BE2C (cell line): Measurements from ENCODE around the gene CLEC1A.

Source experiments
- DNase-seq: peaks from one replicate; pipeline ENCODE4 v3.0.0-alpha.2; 2020
- H3K27me3 ChIP-seq: fragments of 250-450 bp; sonication (Bioruptor Pico); 2 replicates; pipeline ENCODE4 v1.5.1; 2020; ENCODE audit warnings: mild to moderate bottlenecking
- H3K36me3 ChIP-seq: fragments of 250-450 bp; sonication (Bioruptor Pico); 2 replicates; pipeline ENCODE4 v1.5.1; 2020; ENCODE audit warnings: mild to moderate bottlenecking
- H3K4me1 ChIP-seq: fragments of 250-450 bp; sonication (Bioruptor Pico); 2 replicates; pipeline ENCODE4 v1.5.1; 2020
- H3K4me3 ChIP-seq: 2 replicates; pipeline ENCODE4 v1.5.1; 2011; ENCODE audit warnings: low read depth, low read length
- H3K9me3 ChIP-seq: fragments of 250-450 bp; sonication (Bioruptor Pico); 2 replicates; pipeline ENCODE4 v1.5.1; 2020
- TF ChIP-seq, protein P1 (sequence below): IDR thresholded peaks from 2 replicates; pipeline ENCODE4 v1.5.1; 2012; ENCODE audit warnings: mild to moderate bottlenecking, low read depth, low read length

Gene CLEC1A

GRCh38 chr12:10111451-10111850, 12.7 kb upstream of the CLEC1A start:
- no peaks in the 10 kb centered on the region for H3K4me1 ChIP-seq
- H3K9me3 ChIP-seq, result no peaks in the 10 kb centered on the region; the same call in 1 of the 2 replicates
- H3K27me3 ChIP-seq, result no peaks in the 10 kb centered on the region; the same call in 1 of the 2 replicates
- no peak overlapping the region for H3K4me3 ChIP-seq
- peak; percentile 24 for DNase-seq
- no peaks in the 10 kb centered on the region for H3K36me3 ChIP-seq
- TF ChIP-seq, protein P1, sequence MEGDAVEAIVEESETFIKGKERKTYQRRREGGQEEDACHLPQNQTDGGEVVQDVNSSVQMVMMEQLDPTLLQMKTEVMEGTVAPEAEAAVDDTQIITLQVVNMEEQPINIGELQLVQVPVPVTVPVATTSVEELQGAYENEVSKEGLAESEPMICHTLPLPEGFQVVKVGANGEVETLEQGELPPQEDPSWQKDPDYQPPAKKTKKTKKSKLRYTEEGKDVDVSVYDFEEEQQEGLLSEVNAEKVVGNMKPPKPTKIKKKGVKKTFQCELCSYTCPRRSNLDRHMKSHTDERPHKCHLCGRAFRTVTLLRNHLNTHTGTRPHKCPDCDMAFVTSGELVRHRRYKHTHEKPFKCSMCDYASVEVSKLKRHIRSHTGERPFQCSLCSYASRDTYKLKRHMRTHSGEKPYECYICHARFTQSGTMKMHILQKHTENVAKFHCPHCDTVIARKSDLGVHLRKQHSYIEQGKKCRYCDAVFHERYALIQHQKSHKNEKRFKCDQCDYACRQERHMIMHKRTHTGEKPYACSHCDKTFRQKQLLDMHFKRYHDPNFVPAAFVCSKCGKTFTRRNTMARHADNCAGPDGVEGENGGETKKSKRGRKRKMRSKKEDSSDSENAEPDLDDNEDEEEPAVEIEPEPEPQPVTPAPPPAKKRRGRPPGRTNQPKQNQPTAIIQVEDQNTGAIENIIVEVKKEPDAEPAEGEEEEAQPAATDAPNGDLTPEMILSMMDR, result no peak

- no peak for DNase-seq
- H3K4me3 ChIP-seq, result no peak overlapping the region
- H3K4me1 ChIP-seq, result no peaks in the 10 kb centered on the region
- H3K27me3 ChIP-seq, result no peaks in the 10 kb centered on the region
- no peaks in the 10 kb centered on the region; the same call in 1 of the 2 replicates for H3K9me3 ChIP-seq
- TF ChIP-seq, protein P1, result no peak
- no peaks in the 10 kb centered on the region for H3K36me3 ChIP-seq
Measured at GRCh38 chr12:10110256-10110844, 11.6 kb upstream of the CLEC1A start.

- H3K4me1 ChIP-seq, result no peaks in the 10 kb centered on the region
- DNase-seq, result no peak
- H3K9me3 ChIP-seq, result no peaks in the 10 kb centered on the region
- no peak overlapping the region for H3K4me3 ChIP-seq
- TF ChIP-seq, protein P1, result no peak
- H3K36me3 ChIP-seq, result no peaks in the 10 kb centered on the region
- H3K27me3 ChIP-seq, result no peaks in the 10 kb centered on the region
Measured at GRCh38 chr12:10102322-10102721, 3.5 kb upstream of the CLEC1A start.

DNA sequence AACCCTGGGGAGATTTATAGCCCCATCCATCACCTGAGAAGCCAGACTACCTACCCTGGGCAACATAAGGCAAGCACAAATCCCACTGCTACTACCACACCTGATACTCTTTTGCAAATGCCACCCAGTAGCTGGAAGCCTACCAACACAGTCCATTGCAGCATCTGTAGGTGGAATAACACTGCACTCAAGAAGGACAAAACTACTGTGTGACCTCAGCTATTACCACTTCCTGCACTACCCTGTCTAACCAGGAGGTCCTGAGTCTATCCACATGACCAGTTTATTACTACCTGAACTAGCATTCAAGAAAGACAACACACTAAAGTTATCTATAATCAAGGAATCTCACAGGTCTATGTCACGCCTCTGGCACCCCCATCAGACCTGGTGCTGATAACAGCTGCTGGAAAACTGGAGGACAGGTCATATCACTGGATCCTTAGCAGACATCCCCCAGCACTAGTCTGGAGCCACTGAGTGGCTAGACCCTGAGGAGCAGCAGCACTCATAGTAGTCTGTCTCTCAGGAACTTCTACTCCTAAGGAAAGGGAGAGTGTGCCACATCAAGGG, 2.9 kb upstream of the CLEC1A start:
- Histone ChIP-seq H3K9me3 (no peaks in the 10 kb centered on the region), H3K4me3 (no peak overlapping the region), H3K36me3 (no peaks in the 10 kb centered on the region), H3K4me1 (no peaks in the 10 kb centered on the region), H3K27me3 (0 out of 2 replicates have a peak, but pooled peaks cover 2% of the 10 kb centered on the region)
- no peak for DNase-seq
- TF ChIP-seq, protein P1, result no peak

GRCh38 chr12:10101042-10101579, 2.3 kb upstream of the CLEC1A start:
- Histone ChIP-seq H3K4me3 (no peak overlapping the region), H3K36me3 (no peaks in the 10 kb centered on the region), H3K9me3 (no peaks in the 10 kb centered on the region), H3K4me1 (no peaks in the 10 kb centered on the region), H3K27me3 (peaks cover 7% of the 10 kb centered on the region; the same call in 1 of the 2 replicates)
- TF ChIP-seq, protein P1, result no peak
- DNase-seq, result peak; percentile 32

DNA sequence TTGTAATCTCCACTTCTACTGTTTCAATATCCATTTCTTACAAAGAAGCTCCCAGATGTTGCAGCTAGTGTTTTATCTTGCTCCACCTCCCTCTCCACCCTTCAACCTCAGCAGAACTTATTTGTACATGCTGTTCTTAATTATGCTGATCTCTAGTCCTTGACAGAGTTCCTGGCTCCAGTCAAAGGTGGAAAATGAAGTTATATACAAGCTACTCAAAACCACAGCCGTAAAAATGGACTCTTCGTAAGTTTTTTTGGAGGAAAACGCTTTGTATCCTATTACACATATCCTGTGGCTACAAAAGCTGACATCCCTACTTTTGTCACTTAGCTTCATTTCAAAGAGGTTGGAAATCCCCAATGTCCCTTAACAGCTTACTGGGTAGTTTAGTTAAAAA, 1.3 kb downstream of the CLEC1A start:
- H3K27me3 ChIP-seq, result peaks cover 12% of the 10 kb centered on the region
- no peak for DNase-seq
- H3K4me1 ChIP-seq, result no peaks in the 10 kb centered on the region
- no peak overlapping the region for H3K4me3 ChIP-seq
- H3K9me3 ChIP-seq, result no peaks in the 10 kb centered on the region
- TF ChIP-seq, protein P1, result no peak
- no peaks in the 10 kb centered on the region for H3K36me3 ChIP-seq
